Lower lobe of right lung (tissue), 2 donors: ENCODE measurements around the gene BCAT1. TPM values are rescaled to one million over a fixed set of nuclear protein-coding genes. Genes with fewer than 3 reads are reported as not detected.
A peak's percentile ranks its signal among the peaks of the same experiment; 100 is the strongest.

Experiments
- ATAC-seq, 2 donors: fragments of 200-7000 bp; cut with Tn5 transposase; one replicate each; pipeline ENCODE4 v1.9.1; 2020 to 2022; ENCODE audit warnings: mild to moderate bottlenecking in 2 of 2, moderate library complexity in 2 of 2
- DNase-seq: peaks from one replicate; pipeline ENCODE4 v3.0.0-alpha.2; 2020
- H3K27ac ChIP-seq: fragments of 200-600 bp; one replicate; pipeline ENCODE4 v1.8.0; 2022
- H3K27me3 ChIP-seq: fragments of 200-600 bp; one replicate; pipeline ENCODE4 v1.8.0; 2022; ENCODE audit warnings: low read depth
- H3K36me3 ChIP-seq: fragments of 200-600 bp; one replicate; pipeline ENCODE4 v1.8.0; 2022; ENCODE audit warnings: mild to moderate bottlenecking
- H3K4me1 ChIP-seq: fragments of 200-600 bp; one replicate; pipeline ENCODE4 v1.8.0; 2022
- H3K4me3 ChIP-seq: fragments of 200-600 bp; one replicate; pipeline ENCODE4 v1.8.0; 2022; ENCODE audit warnings: mild to moderate bottlenecking
- H3K9me3 ChIP-seq: fragments of 200-600 bp; one replicate; pipeline ENCODE4 v1.8.0; 2022
- intact Hi-C: fragments of 100-400 bp; cut with DNase I; formaldehyde crosslinking; loops from one replicate; pipeline ENCODE4 v1.11.0; 2022
- total RNA-seq: library from RNA; stranded (reverse); fragmentation: NEBNext Ultra II Directional; extraction: Animal tissue kit (Norgen Biotek cat#: 25700); gene quantifications from one replicate; pipeline ENCODE4 v1.2.1, GENCODE V29; 2021
- TF ChIP-seq, protein P1 (sequence below): fragments of 200-600 bp; IDR thresholded peaks from one replicate; pipeline ENCODE4 v1.8.0; 2022; ENCODE audit warnings: antibody characterized with exemption, mild to moderate bottlenecking
- donor health status: DM: no; HTN: yes; CAD: no; lungs with severe emphysema.

Gene BCAT1
- total RNA-seq, 1 donor from 2014 or later: 50.6 TPM

DNA sequence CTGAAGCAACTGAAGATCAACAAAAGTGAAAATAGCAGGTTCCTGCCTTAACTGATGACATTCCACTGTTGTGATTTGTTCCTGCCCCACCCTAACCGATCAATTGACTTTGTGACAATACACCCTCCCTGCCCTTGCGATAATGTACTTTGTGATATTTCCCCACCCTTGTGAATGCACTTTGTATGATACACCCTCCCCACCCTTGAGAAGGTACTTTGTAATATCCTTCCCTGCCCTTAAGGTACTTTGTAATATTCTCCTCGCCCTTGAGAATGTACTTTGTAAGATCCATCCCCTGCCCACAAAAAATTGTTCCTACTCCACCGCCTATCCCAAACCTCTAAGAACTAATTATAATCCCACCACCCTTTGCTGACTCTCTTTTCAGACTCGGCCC lies 41.4 kb downstream of the BCAT1 start:
- Histone ChIP-seq H3K4me1 (peaks cover 9% of the 10 kb centered on the region), H3K36me3 (no peaks in the 10 kb centered on the region), H3K27ac (no peak overlapping the region), H3K4me3 (no peak overlapping the region), H3K9me3 (no peaks in the 10 kb centered on the region), H3K27me3 (no peaks in the 10 kb centered on the region)
- ATAC-seq (no peak), DNase-seq (no peak)
- intact Hi-C loops: no loop called here
- TF ChIP-seq, protein P1, sequence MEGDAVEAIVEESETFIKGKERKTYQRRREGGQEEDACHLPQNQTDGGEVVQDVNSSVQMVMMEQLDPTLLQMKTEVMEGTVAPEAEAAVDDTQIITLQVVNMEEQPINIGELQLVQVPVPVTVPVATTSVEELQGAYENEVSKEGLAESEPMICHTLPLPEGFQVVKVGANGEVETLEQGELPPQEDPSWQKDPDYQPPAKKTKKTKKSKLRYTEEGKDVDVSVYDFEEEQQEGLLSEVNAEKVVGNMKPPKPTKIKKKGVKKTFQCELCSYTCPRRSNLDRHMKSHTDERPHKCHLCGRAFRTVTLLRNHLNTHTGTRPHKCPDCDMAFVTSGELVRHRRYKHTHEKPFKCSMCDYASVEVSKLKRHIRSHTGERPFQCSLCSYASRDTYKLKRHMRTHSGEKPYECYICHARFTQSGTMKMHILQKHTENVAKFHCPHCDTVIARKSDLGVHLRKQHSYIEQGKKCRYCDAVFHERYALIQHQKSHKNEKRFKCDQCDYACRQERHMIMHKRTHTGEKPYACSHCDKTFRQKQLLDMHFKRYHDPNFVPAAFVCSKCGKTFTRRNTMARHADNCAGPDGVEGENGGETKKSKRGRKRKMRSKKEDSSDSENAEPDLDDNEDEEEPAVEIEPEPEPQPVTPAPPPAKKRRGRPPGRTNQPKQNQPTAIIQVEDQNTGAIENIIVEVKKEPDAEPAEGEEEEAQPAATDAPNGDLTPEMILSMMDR: no peak

DNA sequence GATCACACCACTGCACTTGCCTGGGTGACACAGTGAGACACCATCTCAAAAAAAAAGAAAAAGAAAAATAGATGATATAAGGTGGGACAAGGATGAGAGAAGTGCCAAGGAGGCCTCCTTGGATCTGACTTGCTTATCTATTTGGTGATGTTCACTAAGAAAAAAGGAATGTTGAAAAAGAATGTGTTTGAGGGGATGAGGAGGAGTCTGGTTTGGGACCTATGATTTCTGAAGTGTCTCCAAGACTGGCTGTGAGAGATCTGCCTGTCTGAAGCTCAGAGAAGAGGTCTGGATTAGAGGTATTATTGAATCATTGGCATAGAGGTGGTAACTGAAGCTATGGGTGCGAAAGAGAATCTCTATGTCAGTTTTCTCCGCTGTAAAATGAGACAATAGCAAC lies 42.8 kb downstream of the BCAT1 start:
- Histone ChIP-seq H3K27ac (no peak overlapping the region), H3K4me1 (peaks cover 21% of the 10 kb centered on the region), H3K27me3 (no peaks in the 10 kb centered on the region), H3K9me3 (no peaks in the 10 kb centered on the region), H3K4me3 (no peak overlapping the region), H3K36me3 (no peaks in the 10 kb centered on the region)
- ATAC-seq (no peak), DNase-seq (no peak)
- TF ChIP-seq, protein P1: no peak
- intact Hi-C loops: no loop called here

DNA sequence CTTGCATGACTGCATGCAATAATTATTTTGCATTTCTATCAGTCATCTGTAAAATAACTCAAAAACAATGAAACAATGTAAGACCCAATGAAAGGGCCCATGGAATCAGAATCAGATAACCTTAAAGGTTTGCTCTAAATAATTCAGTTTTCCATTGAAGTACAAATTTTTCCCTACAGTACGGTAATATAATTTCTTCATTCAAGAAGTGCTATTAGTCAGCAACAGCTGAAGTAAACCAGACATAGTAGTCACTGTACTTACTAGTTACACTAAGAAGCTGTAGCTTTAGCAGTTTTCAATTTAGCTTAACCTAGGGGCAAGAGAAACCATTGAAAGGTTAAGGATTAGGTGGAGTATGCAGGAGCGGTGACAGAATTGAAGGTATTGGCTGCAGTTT lies 43.5 kb downstream of the BCAT1 start:
- Histone ChIP-seq H3K4me3 (no peak overlapping the region), H3K36me3 (no peaks in the 10 kb centered on the region), H3K27ac (no peak overlapping the region), H3K9me3 (no peaks in the 10 kb centered on the region), H3K27me3 (no peaks in the 10 kb centered on the region), H3K4me1 (peaks cover 28% of the 10 kb centered on the region)
- ATAC-seq (no peak), DNase-seq (no peak)
- intact Hi-C loops: no loop called here
- TF ChIP-seq, protein P1: no peak

DNA sequence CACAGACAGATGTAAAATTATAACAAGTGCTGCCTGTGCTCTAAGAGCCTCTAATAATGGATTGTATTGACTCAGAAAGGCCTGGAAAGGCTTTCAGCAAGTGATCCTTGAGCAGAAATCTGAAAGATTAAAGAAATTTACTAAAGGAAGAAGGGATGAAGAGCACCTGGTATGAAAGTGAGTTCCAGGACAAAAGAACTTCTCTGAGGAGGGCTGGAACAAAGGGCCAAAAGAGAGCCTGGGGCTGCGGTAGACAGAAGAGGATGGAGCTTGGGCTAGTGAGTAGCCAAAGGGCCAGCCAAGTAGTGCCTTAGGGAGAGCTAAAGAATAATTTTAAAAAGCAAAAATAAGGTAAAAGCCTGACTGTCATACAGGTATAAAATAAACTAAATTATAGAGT lies 44.0 kb downstream of the BCAT1 start:
- H3K27ac ChIP-seq: no peak overlapping the region
- H3K4me1 ChIP-seq: peaks cover 30% of the 10 kb centered on the region
- H3K27me3 ChIP-seq: no peaks in the 10 kb centered on the region
- intact Hi-C loops: no loop called here
- TF ChIP-seq, protein P1: no peak
- no peak overlapping the region for H3K4me3 ChIP-seq
- H3K36me3 ChIP-seq: no peaks in the 10 kb centered on the region
- no peaks in the 10 kb centered on the region for H3K9me3 ChIP-seq
- ATAC-seq (no peak), DNase-seq (no peak)

DNA sequence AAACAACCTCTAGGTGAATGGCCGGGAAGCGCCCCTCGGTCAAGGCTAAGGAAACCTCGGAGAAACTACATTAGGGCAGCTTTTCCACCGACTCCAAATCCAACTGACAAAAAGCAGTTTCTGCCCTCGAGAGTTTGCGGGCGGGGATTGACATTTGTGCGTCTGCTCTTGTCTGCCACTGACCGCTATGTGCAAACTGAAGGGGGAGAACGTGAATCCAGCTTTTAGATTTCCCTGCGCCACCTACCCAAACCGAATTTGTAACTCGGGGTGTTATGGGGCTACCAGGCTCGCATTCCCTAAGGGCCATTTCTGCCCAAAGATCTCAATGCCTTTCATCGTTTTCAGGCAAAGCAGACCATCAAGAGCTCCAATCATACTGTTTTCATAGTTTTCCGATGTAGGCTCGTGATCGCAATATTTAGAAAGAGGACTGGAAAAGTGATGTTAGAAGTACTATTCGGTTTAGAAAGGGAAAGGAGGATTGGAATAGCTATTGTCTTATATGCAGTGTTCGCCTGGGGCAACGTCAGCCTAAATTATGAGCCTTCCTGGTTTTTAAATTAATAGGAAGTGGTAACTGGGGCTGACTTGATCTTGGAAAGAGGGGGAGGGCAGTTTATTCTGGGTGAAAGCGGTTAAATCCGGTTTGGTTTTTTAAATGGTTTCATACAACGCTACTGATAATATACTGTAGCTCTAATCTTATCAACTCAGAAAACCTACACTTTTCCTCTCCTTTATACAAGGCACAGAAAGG lies 45.4 kb downstream of the BCAT1 start:
- Histone ChIP-seq H3K27me3 (no peaks in the 10 kb centered on the region), H3K9me3 (no peaks in the 10 kb centered on the region), H3K4me3 (peak overlapping the region; percentile 72), H3K36me3 (no peaks in the 10 kb centered on the region), H3K4me1 (peaks cover 30% of the 10 kb centered on the region), H3K27ac (peak overlapping the region; percentile 78)
- TF ChIP-seq, protein P1: no peak
- DNase-seq: no peak
- intact Hi-C loops: no loop called here
- peak in 1 of 2 donors; percentile 10 for ATAC-seq
